H9 (cell line): ENCODE results near the gene CENPH. TPM values are rescaled to one million over a fixed set of nuclear protein-coding genes. Genes with fewer than 3 reads are reported as not detected.

Experiments
- DNase-seq: peaks from one replicate; pipeline ENCODE4 v3.0.0-alpha.2; 2017
- H2AFZ ChIP-seq: one replicate; pipeline ENCODE4 v1.6.1; 2013; ENCODE audit warnings: mild to moderate bottlenecking, low read length, control low read depth, moderate library complexity
- H2AK5ac ChIP-seq: 2 replicates; pipeline ENCODE4 v1.6.1; 2013; ENCODE audit warnings: low read length, control low read depth, mixed read lengths; ENCODE audit not compliant: insufficient read length
- H2BK120ac ChIP-seq: one replicate; pipeline ENCODE4 v1.6.1; 2013; ENCODE audit warnings: low read depth, mild to moderate bottlenecking, low read length, control low read depth, inconsistent platforms; ENCODE audit not compliant: poor library complexity, severe bottlenecking
- H2BK12ac ChIP-seq: 2 replicates; pipeline ENCODE4 v1.6.1; 2013; ENCODE audit warnings: low read length, control low read depth, mixed read lengths, low read depth; ENCODE audit not compliant: insufficient read length
- H2BK15ac ChIP-seq: 2 replicates; pipeline ENCODE4 v1.6.1; 2013; ENCODE audit warnings: low read depth, low read length, control low read depth
- H2BK20ac ChIP-seq: one replicate; pipeline ENCODE4 v1.6.1; 2013; ENCODE audit warnings: low read depth, mild to moderate bottlenecking, low read length, control low read depth, inconsistent platforms; ENCODE audit not compliant: poor library complexity, severe bottlenecking
- H2BK5ac ChIP-seq: 2 replicates; pipeline ENCODE4 v1.6.1; 2013; ENCODE audit warnings: low read length, control low read depth, mixed read lengths; ENCODE audit not compliant: insufficient read length
- H3K14ac ChIP-seq: 2 replicates; pipeline ENCODE4 v1.6.1; 2013; ENCODE audit warnings: low read length, control low read depth; ENCODE audit not compliant: insufficient read depth
- H3K18ac ChIP-seq: 2 replicates; pipeline ENCODE4 v1.6.1; 2013; ENCODE audit warnings: low read depth, mild to moderate bottlenecking, mixed read lengths, low read length, control low read depth; ENCODE audit not compliant: insufficient read length
- H3K23ac ChIP-seq: 2 replicates; pipeline ENCODE4 v1.6.1; 2013; ENCODE audit warnings: low read length, control low read depth, mixed read lengths, low read depth; ENCODE audit not compliant: insufficient read length
- H3K23me2 ChIP-seq: 2 replicates; pipeline ENCODE4 v1.6.1; 2013; ENCODE audit warnings: low read depth, mild to moderate bottlenecking, mixed read lengths, low read length, control low read depth; ENCODE audit not compliant: insufficient read length, poor library complexity, severe bottlenecking
- H3K27ac ChIP-seq: 2 replicates; pipeline ENCODE4 v1.5.1; 2013; ENCODE audit warnings: low read length, control low read depth, mixed read lengths, low read depth; ENCODE audit not compliant: insufficient read length
- H3K27me3 ChIP-seq: 2 replicates; pipeline ENCODE4 v1.6.1; 2013; ENCODE audit warnings: low read length, control low read depth, inconsistent platforms; ENCODE audit not compliant: insufficient read depth
- H3K4ac ChIP-seq: 2 replicates; pipeline ENCODE4 v1.6.1; 2013; ENCODE audit warnings: low read depth, mild to moderate bottlenecking, control low read depth, inconsistent platforms, low read length, moderate library complexity
- H3K4me1 ChIP-seq: 2 replicates; pipeline ENCODE4 v1.6.1; 2013; ENCODE audit warnings: low read length, control low read depth, inconsistent platforms; ENCODE audit not compliant: insufficient read depth
- H3K4me2 ChIP-seq: 2 replicates; pipeline ENCODE4 v1.6.1; 2013; ENCODE audit warnings: low read length, control low read depth, mixed read lengths; ENCODE audit not compliant: insufficient read length, insufficient read depth
- H3K56ac ChIP-seq: 2 replicates; pipeline ENCODE4 v1.6.1; 2013; ENCODE audit warnings: low read depth, mild to moderate bottlenecking, mixed read lengths, low read length, control low read depth; ENCODE audit not compliant: insufficient read length
- H3K79me1 ChIP-seq: 2 replicates; pipeline ENCODE4 v1.6.1; 2013; ENCODE audit warnings: low read depth, mild to moderate bottlenecking, moderate library complexity, low read length, control low read depth, inconsistent platforms; ENCODE audit not compliant: insufficient read depth, poor library complexity, severe bottlenecking
- H3K79me2 ChIP-seq: 2 replicates; pipeline ENCODE4 v1.6.1; 2013; ENCODE audit warnings: low read length, control low read depth, inconsistent platforms; ENCODE audit not compliant: insufficient read depth
- H3K9ac ChIP-seq: 2 replicates; pipeline ENCODE4 v1.6.1; 2013; ENCODE audit warnings: low read length, control low read depth, mixed read lengths; ENCODE audit not compliant: insufficient read length; ENCODE audit errors: extremely low read depth
- H3K9me3 ChIP-seq: one replicate; pipeline ENCODE4 v1.6.1; 2013; ENCODE audit warnings: low read depth, low read length, inconsistent platforms; ENCODE audit not compliant: control insufficient read depth
- H3T11ph ChIP-seq: one replicate; pipeline ENCODE4 v1.6.1; 2013; ENCODE audit warnings: mild to moderate bottlenecking, low read length, control low read depth, inconsistent platforms
- H4K20me1 ChIP-seq: one replicate; pipeline ENCODE4 v1.6.1; 2013; ENCODE audit not compliant: control insufficient read depth, insufficient read length, insufficient read depth
- H4K5ac ChIP-seq: 2 replicates; pipeline ENCODE4 v1.6.1; 2013; ENCODE audit warnings: low read depth, mild to moderate bottlenecking, mixed read lengths, low read length, control low read depth; ENCODE audit not compliant: insufficient read length
- H4K8ac ChIP-seq: replicated peaks from 2 replicates; pipeline ENCODE4 v1.6.1; 2013; ENCODE audit warnings: low read length, control low read depth, mixed read lengths, low read depth; ENCODE audit not compliant: insufficient read length
- H4K91ac ChIP-seq: 2 replicates; pipeline ENCODE4 v1.6.1; 2013; ENCODE audit warnings: low read depth, mild to moderate bottlenecking, moderate library complexity, mixed read lengths, low read length, control low read depth; ENCODE audit not compliant: insufficient read length
- H3K27ac Mint-ChIP-seq, 3 experiments: 2 replicates in 2 of 3; 3 replicates in 1 of 3; pipeline ENCODE4 v1.8.0; 2020 to 2021; ENCODE audit warnings: mixed read lengths in 3 of 3, mild to moderate bottlenecking in 1 of 3, moderate library complexity in 1 of 3
- H3K27me3 Mint-ChIP-seq: 2 replicates; pipeline ENCODE4 v1.8.0; 2021; ENCODE audit warnings: low read depth, mild to moderate bottlenecking, moderate library complexity, mixed read lengths
- H3K36me3 Mint-ChIP-seq, 3 experiments: 2 replicates in 2 of 3; 3 replicates in 1 of 3; pipeline ENCODE4 v1.8.0; 2020 to 2021; ENCODE audit warnings: low read depth in 3 of 3, mixed read lengths in 3 of 3; ENCODE audit not compliant: insufficient read depth in 1 of 3
- H3K4me1 Mint-ChIP-seq, 2 experiments: 2 replicates each; pipeline ENCODE4 v1.8.0; 2020; ENCODE audit warnings: mixed read lengths in 2 of 2
- H3K4me3 Mint-ChIP-seq, 2 experiments: 2 replicates in 1 of 2; 3 replicates in 1 of 2; pipeline ENCODE4 v1.8.0; 2020 to 2021; ENCODE audit warnings: mild to moderate bottlenecking in 2 of 2, mixed read lengths in 2 of 2, moderate library complexity in 1 of 2
- H3K9me3 Mint-ChIP-seq, 2 experiments: 2 replicates in 1 of 2; 3 replicates in 1 of 2; pipeline ENCODE4 v1.8.0; 2020; ENCODE audit warnings: mild to moderate bottlenecking in 2 of 2, mixed read lengths in 2 of 2, moderate library complexity in 1 of 2
- CTCF ChIP-seq: fragments of 200-600 bp; sonication (generic); conservative IDR thresholded peaks from 3 replicates; pipeline ENCODE4 v1.8.0; 2021; ENCODE audit warnings: antibody characterized with exemption, mild to moderate bottlenecking
- WGBS: extraction: QIAGEN DNeasy Blood & Tissue Kit; methylation state at CpG from one replicate; pipeline ENCODE4 v1.1.7; 2013; ENCODE audit warnings: missing lambda C conversion rate, low lambda C conversion rate, mixed read lengths; ENCODE audit not compliant: insufficient read length; ENCODE audit errors: extremely low coverage; 5-methylcytosine and 5-hydroxymethylcytosine counted together
- total RNA-seq: library from RNA; stranded (reverse); gene quantifications from 2 replicates; pipeline ENCODE4 v1.2.1, GENCODE V29; 2021

The CENPH gene
- total RNA-seq, 1 experiment from 2014 or later: 82.8 TPM

- H3K4me1 Mint-ChIP-seq: no peaks in the 10 kb centered on the region
- no peak overlapping the region for H3K4me3 Mint-ChIP-seq
- H3K9ac ChIP-seq: no peak overlapping the region
- no peak overlapping the region for H2BK20ac ChIP-seq
- H3K79me1 ChIP-seq: no peaks in the 10 kb centered on the region
- H3K56ac ChIP-seq: no peak overlapping the region
- no peak overlapping the region for H2BK15ac ChIP-seq
- H3T11ph ChIP-seq: no peak overlapping the region
- no peak overlapping the region for H4K5ac ChIP-seq
- H3K14ac ChIP-seq: no peak overlapping the region
- H2BK5ac ChIP-seq: no peak overlapping the region
- no peaks in the 10 kb centered on the region for H3K9me3 Mint-ChIP-seq
- H4K91ac ChIP-seq: no peak overlapping the region
- H3K36me3 Mint-ChIP-seq: no peaks in the 10 kb centered on the region; a peak in 1 of 7 replicates
- TF ChIP-seq CTCF: no peak
- H3K27ac ChIP-seq: no peak overlapping the region
- no peak overlapping the region for H3K18ac ChIP-seq
- no peak for DNase-seq
- no peaks in the 10 kb centered on the region for H3K23me2 ChIP-seq
- no peak overlapping the region for H2BK120ac ChIP-seq
- H2AFZ ChIP-seq: no peak overlapping the region
- no peaks in the 10 kb centered on the region for H3K4me1 ChIP-seq
- no peak overlapping the region for H3K23ac ChIP-seq
- H2AK5ac ChIP-seq: no peak overlapping the region
- H3K4me2 ChIP-seq: no peak overlapping the region
- H4K20me1 ChIP-seq: no peaks in the 10 kb centered on the region
- no peaks in the 10 kb centered on the region for H3K79me2 ChIP-seq
- no peaks in the 10 kb centered on the region for H3K9me3 ChIP-seq
- WGBS: no CpG with 5 or more reads among the region's 2 CpGs
- no peaks in the 10 kb centered on the region for H3K27me3 Mint-ChIP-seq
- no peak overlapping the region for H3K4ac ChIP-seq
- H2BK12ac ChIP-seq: no peak overlapping the region
- no peak overlapping the region for H4K8ac ChIP-seq
- no peaks in the 10 kb centered on the region for H3K27me3 ChIP-seq
- peak overlapping the region in 1 of 3 experiments; percentile 37; a peak in 2 of 7 replicates for H3K27ac Mint-ChIP-seq
These were observed 40.3 kb upstream of the CENPH start for GRCh38 chr5:69148981-69149675.
